COLO829 (cell line): ENCODE results near the gene ALAS1.
"Not testable (repeated sequence)": the region's sequence is repeated elsewhere in the genome, so short reads cannot be mapped to it uniquely, and the experiment has no call there.

Experiments
- DNase-seq: peaks from one replicate; pipeline ENCODE4 v3.0.0; 2012; ENCODE audit warnings: low spot score

The ALAS1 gene

DNA sequence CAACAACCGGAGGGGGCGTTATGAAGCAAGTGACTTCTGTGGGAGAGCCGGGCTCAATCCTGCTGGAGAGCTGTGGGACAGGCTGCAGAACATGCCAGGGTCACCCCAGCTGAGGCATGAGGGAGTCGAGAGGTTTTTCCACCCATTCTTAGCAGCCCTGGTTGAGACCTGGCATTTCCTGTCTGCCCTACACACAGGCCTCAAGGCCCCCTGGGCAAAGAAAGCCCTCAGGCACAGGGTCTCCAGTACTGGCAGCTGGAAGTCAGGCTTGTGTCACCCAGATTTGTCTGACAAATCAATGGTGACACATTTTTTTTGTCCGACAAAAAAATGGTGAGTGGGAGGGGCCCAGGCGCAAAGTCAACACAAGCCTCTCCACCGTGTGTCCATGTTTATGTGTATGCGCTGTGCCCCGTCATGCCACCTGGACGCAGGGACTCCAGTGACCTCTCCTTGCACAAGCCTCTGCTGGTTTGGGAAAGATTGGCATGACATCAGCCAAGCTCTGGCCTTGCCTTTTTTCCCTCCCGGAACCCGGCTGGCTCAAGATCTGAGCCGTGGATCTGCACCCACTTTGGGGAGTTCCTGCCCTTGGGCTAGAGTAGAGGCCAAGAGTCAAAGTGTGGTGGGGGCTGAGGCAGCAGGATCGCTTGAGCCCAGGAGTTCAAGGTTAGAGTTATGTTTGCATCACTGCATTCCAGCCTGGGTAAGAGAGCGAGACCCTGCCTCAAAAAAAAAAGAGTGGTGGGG lies 20.8 kb upstream of the ALAS1 start:
- no peak for DNase-seq

DNA sequence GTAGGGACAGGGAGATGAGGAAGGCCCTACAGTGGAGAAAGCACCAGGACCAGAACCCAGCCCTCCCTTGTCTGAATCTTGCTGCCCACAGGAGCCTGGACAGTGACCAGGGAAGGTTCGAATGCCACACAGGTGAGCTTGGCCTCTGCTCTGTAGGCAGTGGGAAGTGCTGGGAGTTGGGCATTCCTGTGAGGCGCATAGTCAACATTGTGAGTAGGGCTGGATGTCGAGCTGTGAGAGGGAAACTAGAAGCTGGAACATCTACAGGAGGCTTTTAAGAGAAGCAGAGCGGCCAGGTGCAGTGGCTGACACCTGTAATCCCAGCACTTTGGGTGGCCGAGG lies 20.3 kb upstream of the ALAS1 start:
- DNase-seq: no peak

DNA sequence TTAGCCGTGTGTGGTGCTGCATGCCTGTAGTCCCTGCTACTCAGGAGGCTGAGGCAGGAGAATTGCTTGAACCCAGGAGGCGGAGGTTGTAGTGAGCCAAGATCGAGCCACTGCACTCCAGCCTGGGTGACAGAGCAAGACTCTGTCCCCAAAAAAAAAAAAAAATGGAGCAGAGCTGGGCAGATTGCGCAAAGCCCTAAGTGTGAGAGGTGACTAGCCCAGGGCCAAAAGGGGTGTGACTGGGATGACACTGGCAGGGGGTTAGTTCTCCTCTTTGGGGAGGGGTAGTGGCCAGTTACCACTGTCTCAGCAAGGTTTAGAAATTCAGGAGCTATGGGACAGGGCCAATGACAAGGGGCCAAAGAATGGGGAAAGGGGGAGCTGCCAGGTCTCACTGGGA lies 19.8 kb upstream of the ALAS1 start:
- not testable (repeated sequence) for DNase-seq

DNA sequence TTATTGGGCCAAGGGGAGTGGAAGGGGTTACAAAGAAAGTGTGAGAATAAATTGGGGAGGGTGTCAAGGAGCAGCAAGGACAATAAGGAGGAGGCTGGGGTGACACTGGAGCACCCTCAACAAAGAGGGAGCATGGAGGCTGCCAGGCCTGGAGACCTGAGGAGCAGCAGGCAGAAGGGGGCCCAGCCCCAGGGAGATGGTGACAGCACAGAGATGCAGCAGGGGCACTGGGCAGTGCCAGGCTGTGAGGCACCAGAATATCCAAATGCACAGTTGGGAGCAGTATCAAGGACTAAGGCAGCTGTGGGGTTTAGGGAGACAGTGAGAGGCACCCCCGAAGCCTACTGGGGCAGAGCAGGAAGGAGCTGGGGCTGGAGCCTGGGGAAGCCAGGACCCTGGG lies 19.4 kb upstream of the ALAS1 start:
- no peak for DNase-seq

DNA sequence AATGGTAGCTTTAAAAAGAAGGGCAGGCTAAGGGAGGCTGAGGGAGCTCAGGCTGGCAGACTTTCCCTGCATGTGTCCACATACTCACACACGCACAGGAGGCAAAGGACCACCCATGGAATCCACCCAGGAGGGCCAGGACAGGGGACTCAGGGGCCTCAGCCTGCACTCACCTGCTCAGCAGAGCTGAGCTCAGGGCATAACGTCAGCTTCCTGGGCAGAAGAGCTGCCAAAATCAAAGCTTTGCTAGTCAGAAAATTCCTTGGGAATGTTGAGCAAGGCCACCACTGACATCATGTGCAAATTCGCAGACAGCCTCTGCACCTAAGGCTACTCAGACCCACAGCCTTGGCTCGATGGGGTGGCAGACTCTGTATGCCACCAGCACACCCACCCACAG lies 16.4 kb upstream of the ALAS1 start:
- no peak for DNase-seq

DNA sequence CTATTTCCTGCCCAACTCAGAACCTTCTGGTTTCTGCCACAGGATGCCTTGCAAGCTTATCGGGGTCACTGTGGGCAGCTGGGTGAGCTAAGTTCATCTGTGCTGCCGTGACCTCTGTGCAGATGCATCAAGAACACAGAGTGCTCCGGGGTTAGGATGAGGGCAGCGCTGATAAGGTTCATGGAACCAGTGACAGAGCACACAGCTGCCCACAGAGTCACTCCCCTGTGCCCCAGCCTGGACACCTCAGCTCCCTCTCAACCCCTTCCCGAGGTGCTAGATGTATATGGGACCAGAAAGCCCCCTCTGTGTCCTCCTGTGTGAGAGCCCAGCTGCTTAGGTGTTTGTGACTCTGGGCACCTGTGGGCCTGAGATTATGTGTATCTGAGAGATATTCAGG lies 15.8 kb upstream of the ALAS1 start:
- no peak for DNase-seq

DNA sequence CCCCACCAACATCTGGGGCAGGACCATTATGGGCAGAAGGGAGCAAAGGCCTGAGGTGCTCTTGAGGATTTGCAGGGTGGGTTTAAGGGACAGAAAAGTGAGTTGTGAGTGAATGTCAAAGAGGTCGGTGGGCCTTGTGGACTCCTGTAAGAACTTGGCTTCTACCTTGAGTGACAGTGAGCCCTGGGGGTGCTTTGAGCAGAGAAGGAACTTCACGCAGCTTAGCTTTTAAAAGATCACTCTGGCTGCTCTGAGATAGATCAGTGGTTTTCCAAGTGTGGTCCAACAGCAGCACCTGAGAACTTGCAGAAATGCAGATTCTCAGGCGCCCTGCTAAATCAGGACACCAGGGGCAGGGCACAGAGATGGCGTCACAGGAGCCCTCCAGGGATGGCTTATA lies 15.3 kb upstream of the ALAS1 start:
- no peak for DNase-seq

DNA sequence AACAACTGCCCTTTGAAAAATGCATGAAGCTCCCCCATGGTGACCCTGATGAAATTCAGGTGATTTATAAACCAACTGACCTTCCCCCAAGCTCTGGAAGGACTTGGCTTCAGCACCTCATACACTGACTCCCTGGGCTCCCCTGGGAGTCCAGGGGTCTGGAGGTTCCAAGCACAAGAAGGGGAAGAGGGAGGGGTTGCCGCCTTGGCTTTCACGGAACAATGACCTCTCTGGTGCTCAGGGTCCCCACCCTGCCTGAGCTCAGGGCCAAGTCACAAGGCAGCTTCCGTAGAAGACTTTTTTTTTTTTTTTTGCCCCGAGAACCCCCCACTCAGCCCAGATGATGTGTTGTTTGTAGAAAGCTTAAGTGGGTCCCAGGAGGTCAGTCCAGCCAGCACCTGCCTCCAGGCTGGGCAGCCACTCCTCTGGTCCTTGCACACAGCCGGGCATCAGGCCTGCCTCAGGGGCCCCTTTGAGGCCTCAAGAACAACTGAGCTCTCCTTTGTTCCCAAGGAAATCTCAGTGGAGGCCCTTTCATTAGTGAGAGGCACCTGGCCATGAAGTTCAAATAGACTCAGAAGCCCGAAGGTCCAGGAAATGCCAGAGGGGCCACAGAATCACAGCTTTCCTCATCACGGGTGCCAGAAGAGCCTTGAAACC lies 14.0 kb upstream of the ALAS1 start:
- no peak for DNase-seq

DNA sequence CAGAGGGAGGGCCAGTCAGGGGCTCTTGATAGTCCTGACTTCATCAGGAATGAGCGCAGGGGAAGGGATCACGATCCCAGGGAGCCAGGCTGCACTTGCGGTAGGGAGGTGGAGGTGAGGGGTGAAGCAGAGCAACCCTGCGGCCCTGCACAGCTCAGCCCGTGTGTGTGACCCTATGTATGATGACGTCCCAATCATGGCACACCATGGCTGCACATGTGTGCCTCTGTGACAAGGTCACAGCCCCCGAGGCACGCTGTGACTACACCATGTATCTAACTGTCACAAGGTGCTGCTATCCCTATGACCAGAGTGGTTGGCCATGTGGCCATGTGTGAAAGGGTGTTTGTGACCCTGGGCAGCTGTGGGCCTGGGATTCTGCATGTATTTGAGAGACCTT lies 13.3 kb upstream of the ALAS1 start:
- DNase-seq: no peak

DNA sequence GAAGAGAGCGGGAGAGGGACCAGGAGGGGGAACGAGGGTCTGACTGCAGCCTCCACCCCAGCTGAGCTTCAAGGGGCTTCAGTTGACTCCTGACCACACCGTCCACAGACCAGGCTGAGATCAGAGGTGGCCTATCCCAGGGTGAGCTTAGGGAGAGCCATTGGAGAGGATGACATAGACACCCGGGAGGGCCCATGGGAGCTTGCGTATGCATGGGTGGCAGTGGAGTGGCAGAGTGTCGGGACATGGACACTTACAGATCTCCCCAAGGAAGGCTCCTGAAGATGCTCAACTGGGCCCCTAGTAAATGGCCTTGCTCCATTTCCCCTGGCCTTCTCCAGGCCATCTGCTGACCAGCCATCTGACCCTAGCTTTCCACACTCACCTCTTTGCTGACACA lies 12.6 kb upstream of the ALAS1 start:
- no peak for DNase-seq

DNA sequence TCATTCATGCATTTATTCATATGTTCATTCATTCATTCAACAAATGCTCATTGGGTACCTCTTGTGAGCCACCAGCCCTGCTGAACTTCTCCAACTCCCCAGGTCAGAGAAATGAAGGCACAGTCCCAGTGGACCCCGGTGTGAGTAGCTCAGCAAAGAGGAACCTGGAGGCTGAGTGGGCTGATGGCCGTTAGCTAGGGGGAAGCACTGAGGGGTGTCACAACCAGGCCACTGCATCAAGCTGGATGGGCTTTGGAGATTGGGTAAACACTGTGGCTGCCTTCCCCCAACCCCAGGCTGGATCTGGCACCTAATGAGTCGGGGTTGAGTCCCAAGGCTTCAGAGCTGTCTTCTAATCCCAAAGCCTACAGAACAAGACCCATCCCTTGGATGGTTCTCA lies 12.1 kb upstream of the ALAS1 start:
- DNase-seq: no peak

DNA sequence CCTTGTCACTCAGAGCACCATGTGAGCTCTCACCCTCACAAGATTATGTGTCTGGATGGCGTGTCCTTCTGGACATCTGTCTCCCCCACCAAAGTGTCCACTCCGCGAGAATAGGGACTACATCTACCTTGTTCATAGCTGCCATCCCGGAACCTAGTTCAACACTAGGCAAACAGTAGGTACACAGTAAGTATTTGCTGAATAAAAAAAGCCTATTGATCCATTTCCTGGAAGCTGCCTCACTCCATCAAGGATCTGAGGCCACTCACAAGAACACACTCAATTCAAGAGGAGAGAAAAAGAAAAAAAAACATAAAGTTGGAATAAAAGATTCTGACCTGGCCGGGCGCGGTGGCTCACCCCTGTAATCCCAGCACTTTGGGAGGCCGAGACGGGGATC lies 11.2 kb upstream of the ALAS1 start:
- no peak for DNase-seq

DNA sequence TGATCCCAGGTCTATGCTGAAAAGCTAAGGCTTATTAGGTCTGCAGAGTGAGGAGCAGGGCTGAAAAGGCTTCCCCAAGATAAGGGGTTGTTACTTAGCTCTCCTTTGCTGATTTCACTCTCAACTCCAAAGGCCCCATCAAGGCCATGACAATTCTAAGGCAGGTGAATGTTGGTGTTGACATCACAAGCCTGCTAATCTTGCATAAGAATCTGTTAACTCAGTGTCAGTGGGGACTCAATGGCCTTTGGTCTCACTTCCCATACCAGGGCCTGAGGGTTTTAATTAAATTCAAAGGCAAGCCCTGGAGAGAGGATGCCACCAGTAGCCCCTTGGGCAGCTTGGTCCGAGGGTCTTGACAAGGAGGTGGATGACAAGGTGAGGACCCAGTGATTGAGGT lies 9.4 kb upstream of the ALAS1 start:
- DNase-seq: no peak

DNA sequence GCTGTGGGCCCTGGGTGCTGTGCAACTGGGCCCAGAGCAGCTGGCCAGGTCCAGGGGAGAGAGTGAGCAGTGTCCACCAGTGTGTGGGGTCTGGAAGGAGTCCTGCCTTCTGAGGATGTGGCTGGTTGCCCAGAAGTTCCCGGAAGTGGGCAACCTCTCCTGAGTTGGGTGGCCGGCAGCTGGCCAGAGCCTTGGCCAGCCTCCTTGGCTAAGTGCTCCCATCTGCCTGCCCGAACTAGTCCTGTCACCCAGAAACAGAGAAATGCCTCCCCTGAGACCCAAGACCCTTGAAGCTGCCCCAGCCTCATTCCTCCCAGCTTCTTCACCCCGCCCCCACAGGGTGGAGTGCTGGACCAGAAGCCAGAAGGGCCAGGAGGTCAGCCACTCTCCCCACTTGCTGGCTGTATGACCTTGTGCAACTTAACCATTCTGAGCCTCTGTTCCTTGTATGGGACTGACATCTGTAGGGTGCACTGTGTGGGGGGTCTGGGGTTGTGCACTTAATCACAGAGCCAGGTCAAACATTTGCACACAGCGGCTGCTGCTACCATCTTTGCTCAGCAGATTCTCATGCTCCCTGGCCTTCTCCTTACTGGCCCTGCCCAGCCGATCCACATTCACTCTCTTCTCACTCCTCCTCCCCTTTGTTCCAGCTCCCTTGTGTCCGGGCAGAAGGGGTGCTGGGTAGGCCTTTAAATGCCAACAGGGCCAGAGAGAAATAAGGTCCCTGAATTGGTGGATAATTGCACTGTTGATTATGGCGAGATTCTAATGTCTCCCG lies 7.5 kb upstream of the ALAS1 start:
- DNase-seq: no peak

DNA sequence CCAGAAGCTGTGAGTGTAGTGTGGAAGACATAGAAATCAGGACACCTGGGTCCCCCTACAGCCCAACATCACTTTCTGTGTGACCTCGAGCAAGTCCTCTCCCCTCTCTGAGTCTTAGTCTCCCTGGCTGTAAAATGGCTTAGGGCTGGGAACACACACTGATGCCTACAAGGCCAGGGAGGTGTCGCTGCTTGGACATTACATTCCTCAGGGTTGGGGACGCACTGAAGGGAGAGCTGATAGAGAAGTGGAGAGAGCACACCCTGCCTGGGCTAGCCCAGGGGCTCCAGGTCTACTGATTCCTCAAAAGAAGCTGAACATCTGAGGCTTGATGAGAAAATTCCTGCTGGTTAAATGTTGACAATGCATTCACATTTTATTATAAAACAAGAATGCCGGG lies 6.3 kb upstream of the ALAS1 start:
- no peak for DNase-seq

DNA sequence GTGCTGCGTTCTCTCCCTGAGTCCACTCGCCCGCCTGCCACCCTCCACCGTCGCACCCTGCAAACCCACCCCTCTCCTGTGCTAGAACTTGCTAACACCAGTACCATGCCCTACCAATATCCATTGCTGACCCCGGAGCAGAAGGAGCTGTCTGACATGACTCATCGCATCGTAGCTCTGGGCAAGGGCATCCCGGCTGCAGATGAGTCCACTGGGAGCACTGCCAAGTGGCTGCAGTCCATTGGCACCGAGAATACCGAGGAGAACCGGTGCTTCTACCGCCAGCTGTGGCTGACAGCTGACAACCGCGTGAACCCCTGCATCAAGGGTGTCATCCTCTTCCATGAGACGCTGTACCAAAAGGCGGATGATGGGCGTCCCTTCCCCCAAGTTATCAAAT lies 4.9 kb upstream of the ALAS1 start:
- peak; percentile 36 for DNase-seq

DNA sequence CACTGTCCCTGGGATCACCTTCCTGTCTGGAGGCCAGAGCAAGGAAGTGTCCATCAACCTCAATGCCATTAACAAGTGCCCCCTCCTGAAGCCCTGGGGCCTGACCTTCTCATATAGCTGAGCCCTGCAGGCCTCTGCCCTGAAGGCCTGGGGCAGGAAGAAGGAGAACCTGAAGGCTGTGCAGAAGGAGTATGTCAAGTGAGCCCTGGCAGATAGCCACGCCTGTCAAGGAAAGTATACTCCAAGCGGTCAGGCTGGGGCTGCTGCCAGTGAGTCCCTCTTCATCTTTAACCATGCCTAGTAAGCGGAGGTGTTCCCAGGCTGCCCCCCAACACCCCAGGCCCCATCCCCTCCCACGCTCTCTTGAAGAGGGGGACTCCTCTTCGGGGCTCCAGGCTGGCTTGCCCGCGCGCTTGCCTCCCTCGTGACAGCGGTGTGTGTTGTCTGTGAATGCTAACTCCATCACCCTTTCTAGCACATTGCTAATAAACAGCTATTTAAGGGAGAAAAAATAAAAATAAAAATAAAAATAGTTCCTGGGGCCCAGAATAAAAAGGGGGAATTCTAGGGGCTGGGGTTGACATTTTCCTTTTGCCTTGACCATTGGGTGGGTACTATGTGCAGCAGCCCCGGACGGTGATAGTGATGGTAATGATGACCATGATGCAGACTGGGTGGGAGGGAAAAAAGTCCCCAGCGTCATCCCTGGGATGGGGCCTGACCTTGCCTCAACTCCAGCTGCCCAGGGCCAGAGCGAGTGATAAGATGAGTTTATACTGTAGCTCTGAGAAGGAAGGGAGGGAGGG lies 3.3 kb upstream of the ALAS1 start:
- DNase-seq: no peak

DNA sequence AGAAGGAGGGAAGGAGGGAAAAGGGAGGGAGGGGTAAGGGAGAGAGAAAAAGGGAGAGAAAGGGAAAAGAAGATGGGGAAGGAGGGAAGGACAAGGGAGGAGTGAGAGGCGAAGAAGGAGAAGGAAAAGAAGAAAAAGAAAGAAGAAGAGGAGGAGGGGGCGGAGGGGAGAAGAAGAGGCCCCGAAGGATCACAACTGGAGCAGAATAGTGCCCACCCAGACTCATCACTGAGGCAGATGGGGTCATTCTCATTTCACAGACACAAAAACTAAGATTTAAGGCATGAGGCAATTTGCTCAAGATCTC lies 2.7 kb upstream of the ALAS1 start:
- no peak for DNase-seq

DNA sequence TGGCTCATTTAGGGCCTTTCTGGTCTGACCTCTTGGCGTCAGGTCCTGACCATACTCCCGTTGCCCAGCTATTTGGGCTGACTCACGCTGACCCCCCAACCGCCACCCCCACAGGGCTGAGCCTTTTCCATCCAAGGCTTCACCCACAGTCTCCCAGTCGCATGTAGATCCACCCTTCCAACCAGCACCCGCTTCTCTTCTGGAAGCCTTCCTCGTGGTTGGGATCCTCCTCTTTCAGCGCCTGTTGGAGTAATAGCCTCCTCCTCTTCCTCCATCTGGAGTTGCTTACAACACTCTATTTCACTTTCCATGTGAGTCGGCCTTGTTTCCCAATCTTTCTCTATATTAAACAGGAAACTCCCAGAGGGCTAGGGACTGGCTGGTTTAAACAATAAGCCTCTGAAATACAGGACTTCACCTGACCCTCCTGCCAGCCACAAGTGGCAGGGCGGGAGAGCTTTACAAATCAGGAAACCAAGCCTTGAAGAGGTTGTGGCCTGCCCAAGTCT lies 2.1 kb upstream of the ALAS1 start:
- peak; percentile 56 for DNase-seq

DNA sequence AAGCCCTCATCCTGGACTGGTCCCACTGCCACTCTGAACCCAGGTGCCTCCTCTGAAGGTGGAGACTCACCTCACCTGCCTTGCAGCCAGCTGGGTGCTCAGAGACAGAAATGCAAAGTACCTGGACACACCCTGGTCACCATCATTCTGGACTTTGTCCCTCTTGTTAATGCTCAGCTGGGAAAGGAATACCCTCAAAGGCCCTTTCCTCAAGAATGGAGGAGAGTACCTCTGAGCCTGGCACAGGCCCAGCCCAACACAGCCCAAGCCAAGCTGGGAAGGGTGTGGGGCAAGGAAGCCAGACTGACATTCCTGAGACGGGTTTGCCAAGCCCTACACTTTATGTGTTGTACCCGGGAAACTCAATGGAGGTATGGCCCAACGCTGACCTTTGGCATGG lies 983 bp upstream of the ALAS1 start:
- no peak for DNase-seq

DNA sequence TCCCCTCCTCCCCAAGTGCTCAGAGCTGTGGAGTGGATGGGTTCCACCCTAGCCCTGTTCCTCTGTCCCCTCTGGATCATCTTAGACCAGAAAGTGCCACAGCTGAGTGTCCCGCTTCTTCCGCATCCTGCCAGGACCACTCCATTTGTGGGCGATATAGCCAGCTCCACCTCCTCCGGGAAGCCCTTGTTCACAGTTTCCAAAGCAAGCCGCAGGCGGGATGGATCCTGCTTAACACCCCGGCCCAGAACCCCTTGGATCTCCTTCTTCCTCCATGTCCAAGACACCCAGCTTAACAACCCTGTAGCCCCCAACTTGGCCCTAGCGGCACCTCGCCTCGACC lies 490 bp upstream of the ALAS1 start:
- DNase-seq: no peak
